NCI-H82 treated with DMSO at 0.1 percent for 48 hours (cell line): Measurements from ENCODE around the gene TMEM45A.
"Not testable (repeated sequence)": the region's sequence is repeated elsewhere in the genome, so short reads cannot be mapped to it uniquely, and the experiment has no call there.

ENCODE experiments used
- DNase-seq: peaks from one replicate; lab custom pipeline; 2025; ENCODE audit not compliant: unreplicated experiment; lab: John Stamatoyannopoulos, UW

The TMEM45A gene, protein sequence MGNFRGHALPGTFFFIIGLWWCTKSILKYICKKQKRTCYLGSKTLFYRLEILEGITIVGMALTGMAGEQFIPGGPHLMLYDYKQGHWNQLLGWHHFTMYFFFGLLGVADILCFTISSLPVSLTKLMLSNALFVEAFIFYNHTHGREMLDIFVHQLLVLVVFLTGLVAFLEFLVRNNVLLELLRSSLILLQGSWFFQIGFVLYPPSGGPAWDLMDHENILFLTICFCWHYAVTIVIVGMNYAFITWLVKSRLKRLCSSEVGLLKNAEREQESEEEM

DNA sequence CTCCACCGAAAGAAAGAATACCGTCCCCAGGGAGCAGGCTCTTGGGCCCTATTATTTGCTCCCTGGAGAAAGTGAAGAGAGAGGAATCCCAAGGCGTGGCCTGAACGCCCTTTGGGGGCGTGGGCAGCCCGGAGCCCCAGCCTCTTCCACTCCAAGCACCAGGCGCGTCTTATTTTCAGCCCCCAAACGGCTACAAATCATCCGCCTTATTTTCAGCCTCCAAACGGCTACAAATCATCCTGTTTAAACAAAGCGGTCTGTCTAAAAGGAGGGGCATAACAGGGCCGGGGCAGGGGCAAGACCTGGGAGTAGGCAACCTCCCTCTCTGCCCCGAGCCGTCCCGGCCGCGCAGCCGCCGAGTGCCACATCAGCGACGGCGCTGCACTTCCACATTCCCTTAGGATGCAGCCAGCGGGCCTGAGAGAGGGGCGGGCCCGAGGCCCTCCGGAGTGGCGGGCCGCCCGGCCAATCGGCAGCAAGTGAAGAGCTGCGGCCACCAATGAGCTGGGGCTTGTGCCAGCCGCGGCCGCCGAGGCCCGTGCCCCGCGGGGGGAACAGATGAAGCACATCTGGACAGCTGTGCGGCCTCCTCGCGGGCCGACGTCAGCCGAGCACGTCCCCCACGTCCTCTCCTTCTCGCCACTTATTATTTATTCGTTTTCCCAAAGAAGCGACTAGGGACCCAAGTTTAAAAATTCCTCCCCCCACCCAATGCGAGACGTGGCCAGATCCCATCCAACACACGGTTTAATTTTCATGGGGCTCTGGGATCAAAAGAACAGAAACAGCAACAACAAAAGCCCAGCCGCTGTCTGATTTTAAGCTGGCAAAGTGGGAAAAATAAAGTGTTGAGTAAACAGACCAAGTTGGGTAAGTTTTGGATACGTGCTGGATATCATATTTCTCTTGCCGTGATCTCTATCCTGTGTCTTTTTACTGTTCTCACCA lies at the start of gene TMEM45A:
Gene TMEM45A, plus strand, starts transcription at position 561 of the 948 bp plus-strand sequence. CDS start 62,593 bp downstream, outside the sequence.
- DNase-seq: peak; percentile 79

DNA sequence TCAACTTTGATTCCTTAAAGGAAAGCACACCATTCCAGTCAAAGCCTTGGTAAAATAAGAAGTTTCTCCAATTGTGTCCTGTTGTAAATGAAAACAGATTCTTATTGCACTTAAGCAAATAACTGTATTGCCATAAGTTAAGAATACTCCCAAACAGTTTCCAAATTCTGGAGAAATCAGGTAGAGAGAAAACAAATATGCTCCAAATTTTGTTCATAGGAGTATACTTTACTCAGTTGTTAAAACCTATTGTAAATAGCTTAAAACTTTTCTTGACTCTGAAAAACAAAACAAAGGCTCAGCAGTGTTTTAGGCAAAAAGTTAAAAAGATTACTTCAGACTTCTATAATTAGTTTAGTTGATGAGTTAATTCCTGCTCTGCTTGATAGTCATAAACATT lies 48.7 kb upstream of the TMEM45A start:
- DNase-seq: no peak

DNA sequence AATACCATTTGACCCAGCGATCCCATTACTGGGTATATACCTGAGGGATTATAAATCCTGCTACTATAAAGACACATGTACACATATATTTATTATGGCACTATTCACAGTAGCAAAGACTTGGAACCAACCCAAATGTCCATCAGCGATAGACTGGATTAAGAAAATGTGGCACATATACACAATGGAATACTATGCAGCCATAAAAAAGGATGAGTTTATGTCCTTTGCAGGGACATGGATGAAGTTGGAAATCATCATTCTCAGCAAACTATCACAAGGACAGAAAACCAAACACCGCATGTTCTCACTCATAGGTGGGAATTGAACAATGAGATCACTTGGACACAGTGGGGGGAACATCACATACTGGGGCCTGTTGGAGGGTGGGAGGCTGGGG lies 45.4 kb upstream of the TMEM45A start:
- not testable (repeated sequence) for DNase-seq

DNA sequence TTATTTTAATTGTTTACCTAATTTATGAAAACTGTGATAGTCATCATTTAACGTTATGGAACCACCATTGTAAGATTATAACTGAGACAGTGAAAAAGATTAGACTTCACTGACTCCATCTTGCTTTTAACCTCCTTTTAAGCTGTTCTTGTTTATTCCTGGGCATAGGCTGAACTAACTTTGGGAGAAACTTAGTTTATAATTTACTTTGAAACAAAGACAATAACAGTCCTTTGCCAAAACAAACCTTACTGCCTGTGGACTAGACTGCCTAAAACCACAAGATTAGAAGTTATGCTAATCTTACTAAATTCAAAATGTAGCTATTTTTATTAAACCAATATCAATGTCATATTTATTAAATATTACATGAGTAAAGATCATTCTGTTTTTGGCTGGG lies 44.3 kb upstream of the TMEM45A start:
- no peak for DNase-seq

DNA sequence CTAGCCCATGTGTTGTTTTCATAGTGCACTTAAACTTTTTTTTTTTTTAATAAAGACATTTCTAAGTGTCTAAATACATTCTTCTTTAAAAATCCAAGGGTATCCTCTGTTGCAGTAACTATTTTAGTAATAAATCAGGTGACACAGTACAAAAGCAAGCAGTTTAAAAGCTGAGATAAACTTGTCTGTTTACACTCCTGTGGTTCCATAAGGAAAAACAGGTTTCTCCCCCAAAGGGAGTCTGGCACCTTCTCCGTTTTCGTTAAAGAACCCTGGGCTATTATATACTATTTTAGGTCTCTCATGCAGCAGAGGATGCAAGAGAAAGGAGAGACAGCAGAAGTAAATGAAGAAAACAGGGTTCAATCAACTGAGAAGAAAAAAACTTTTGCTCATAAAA lies 43.2 kb upstream of the TMEM45A start:
- DNase-seq: no peak

DNA sequence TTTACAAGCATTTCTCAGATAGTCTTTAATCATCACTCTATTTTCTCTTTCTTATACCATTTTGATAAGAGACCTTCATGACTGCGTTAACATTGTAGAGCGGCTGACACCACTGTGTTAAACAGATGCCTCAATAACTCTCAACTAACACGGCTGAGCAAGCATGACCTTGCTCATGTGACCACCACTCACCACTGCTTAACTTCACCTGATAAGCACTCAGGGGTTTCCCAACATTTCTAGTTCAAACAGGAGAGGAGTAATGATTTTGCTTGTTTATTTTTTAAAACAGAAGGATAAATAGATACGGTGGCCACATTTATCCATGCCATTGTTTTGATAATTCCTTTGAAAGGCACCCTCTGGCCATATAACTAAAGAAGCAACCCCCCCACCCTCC lies 37.7 kb upstream of the TMEM45A start:
- no peak for DNase-seq

DNA sequence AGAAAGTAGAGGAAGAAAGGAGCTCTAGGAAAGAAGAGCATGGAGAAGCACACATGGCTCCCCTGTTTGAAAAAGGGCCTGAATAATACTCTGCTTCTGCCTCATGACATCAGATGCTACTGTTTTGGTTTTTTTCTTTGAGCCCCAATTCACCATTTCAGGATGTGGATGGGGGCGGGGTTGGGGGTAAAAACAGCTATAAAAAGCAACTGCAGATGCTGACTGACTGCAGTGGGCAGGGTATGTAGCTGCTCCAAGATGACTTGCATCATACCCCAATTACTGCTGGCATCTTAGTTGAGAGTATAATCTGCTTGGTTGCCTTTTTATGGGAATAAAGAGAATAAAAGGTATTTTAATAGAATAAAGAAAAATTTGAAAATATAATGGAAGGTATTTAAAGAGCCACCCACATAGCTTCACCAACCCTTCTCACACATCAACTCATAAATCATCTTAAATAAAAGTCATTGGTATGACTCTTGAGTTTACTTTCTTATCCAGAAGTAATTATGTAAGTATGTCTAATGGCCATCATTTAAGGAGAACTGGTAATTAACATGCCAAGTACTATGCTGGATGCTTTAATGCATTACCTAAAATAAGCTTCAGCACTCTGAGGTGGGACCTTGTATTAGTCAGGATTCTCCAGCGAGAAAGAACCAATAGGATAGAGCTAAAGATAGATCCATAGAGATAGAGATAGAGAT lies 36.4 kb upstream of the TMEM45A start:
- DNase-seq: no peak

DNA sequence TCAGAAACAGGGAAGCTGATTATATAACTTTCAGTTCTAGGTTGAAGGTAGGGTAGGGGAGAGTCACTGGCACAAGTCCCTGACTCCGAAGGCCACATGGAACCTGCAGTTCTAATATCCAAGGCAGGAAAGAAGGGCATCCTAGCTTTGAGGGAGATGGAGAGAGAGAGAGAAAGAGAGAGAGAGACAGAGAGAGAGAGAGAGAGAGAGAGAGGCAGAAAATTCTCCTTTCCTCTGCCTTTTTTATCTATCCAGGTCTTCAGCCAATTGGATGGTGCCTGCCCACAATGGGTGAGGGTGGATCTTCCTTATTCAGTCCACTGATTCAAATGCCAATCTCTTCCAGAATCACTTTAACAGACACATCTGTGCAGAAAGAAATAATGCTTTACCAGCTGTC lies 35.7 kb upstream of the TMEM45A start:
- no peak for DNase-seq

DNA sequence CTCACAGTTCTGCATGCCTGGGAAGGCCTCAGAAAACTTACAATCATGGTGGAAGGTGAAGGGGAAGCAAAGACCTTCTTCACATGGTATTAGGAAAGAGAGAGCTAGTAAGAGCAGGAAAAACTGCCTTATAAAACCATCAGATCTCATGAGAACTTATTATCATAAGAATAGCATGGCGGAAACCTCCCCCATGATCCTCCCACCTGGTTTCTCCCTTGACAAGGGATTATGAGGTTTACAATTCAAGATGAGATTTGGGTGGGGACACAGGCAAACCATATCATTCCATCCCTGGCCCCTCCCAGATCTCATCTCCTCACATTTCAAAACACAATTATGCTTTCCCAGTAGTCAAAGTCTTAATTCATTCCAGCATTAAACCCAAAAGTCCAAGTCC lies 34.6 kb upstream of the TMEM45A start:
- no peak for DNase-seq

DNA sequence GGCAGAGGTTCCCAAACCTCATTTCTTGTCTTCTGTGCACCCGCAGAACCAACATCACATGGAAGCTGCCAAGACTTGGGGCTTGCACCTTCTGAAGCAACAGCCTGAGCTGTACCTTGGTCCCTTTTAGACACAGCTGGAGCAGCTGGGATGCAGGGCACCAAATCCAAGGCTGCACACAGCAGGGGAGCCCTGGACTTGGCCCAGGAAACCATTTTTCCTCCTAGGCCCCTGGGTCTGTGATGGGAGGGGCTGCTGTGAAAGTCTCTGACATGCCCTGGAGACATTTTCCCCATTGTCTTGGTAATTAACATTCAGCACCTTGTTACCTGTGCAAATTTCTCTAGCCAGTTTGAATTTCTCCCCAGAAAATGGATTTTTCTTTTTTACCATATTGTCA lies 33.6 kb upstream of the TMEM45A start:
- no peak for DNase-seq

DNA sequence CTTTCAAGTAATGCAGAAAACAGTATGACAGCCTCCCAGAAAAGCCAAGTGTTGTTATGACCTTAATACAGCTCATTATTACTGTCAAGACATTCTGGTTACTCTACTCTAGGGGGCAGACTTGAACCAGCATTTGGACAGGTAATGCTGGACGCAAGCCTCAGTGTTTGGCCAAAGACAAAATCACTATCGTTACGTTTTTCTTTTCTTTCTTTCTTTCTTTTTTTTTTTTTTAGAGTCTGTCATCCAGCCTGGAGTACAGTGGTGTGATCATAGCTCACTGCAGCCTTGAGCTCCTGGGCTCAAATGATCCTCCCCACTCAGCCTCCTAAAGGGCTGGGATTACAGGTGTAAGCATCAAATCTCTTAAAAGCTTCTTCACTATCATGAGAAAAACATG lies 29.4 kb upstream of the TMEM45A start:
- DNase-seq: peak; percentile 47

DNA sequence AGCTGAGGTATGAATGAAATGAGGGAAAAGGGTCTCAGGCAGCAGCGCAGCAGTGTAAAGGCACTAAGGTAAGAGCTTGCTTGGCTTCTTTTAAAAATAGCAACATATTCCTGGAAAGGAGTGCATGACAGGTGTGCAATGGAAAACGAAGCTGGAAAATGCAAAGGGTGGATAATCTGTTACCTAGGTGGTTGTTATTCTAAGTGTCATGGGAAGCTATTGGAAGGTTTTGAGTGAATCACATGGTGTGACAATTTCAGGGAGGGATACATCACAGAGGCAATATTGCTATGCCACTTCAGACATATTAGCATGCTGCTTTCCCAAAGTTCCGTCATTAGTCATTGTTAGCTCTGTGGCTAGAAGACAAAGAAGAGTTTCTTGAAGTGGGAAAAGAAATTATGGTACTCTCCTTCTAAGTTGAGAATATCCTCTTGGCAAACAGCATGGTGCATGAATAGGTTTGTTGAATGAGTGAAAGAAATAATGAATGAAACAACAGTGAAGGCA lies 28.7 kb upstream of the TMEM45A start:
- no peak for DNase-seq

DNA sequence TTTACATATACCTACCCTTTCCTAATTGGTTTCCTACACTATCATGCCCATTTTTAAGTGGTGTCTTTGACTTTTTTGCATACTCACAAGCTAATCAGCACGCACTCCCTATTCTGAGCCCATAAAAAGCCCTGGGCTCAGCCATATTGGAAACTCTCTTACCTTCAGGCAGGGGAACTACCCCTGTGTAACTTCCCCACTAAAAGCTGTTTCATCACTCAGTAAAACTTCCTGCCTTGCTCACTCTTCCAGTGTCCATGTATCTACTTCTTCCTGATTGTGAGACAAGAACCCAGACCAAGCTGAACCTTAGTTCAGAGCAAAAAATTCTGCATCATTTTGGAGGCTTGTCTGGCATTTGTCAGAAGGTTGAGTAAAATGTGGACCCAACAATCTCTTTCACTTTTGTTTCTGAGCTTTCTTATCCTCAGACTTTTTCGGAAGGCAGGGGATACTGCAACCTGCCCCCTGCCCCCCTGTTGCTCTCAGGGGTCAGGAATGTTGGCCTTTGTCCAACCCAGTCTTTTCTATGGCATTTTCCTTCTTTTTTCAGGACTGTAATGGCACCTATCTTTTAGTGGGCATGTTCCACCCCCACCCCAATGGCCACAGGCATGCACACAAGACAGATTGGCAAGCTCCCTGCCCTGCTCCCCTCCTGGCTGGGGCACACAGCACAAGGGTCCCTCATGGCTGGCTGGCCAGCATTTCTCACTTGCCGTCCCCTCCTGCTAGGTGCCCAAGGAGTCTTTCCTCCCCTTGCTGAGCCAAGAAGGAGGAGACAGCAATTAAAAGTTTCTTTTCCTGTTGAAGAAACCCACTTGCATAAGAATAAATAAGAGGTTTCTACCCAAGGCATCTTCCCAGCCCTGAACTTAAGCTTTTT lies 26.3 kb upstream of the TMEM45A start:
- DNase-seq: no peak

DNA sequence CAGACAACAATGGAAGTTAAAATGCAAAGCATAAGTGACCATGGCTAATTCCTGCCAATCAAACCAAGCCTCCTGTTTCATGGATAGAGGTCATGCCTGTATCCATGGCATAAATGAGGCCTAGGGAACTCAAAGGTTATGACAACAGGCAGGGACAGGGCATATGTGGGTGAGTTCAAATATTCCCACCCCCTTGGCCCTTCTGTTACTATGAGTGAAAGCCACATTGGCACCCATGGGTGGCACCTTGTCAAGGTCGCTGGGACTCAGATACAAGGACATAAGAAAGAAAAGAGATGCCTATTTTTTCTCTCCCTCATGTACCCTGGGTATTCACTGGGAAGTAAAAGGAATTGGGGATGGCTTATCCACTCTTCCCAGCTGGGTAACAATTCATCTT lies 25.3 kb upstream of the TMEM45A start:
- DNase-seq: no peak

DNA sequence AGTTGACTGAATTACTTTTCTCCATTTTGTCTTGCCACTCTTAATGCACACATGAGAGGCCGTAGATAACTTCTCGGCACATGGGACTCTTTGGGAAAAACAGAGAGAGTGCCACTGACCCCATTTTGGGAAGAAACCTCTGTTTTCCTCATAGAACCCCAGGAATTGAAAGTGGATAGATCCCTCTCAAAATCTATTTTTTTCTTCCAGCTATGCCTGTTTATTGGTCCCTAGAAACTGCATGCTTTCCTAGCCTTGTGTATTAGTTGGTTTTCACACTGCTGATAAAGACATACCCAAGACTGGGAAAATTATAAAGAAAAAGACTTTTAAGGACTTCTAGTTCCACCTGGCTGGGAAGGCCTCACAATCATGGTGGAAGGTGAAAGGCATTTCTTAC lies 23.7 kb upstream of the TMEM45A start:
- no peak for DNase-seq

DNA sequence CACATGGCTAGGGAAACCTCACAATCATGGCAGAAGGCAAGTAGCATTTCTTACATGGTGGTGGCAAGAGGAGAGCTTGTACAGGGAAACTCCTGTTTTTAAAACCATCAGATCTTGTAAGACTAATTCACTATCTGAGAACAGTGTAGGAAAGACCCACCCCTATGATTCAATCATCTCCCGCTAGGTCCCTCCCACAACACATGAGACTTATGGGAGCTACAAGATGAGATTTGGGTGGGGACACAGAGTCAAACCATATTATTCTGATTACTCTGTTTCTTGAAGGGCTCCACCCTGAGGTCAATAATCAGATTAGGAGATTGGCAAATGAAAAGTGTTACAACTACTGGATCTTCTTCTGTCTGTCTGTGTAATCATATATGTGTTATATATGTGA lies 21.5 kb upstream of the TMEM45A start:
- no peak for DNase-seq

DNA sequence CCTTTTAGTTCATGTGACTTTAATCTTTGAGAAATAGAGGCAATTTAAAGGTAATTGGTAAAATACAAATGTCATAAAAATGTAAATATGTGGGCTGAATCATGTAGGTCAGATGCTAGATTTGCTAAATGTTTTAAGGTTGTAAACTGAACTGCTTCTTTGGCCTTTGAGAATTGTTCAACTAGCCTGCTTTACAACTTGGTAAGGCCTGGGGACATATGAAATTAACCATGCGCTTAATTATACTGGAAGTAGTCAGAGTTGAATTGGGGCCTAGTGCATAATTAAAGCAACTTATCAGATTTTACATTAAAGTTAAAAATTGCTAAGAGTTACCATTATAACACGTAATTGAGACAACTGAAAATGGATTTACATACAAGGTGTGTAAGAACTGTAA lies 21.0 kb upstream of the TMEM45A start:
- no peak for DNase-seq

DNA sequence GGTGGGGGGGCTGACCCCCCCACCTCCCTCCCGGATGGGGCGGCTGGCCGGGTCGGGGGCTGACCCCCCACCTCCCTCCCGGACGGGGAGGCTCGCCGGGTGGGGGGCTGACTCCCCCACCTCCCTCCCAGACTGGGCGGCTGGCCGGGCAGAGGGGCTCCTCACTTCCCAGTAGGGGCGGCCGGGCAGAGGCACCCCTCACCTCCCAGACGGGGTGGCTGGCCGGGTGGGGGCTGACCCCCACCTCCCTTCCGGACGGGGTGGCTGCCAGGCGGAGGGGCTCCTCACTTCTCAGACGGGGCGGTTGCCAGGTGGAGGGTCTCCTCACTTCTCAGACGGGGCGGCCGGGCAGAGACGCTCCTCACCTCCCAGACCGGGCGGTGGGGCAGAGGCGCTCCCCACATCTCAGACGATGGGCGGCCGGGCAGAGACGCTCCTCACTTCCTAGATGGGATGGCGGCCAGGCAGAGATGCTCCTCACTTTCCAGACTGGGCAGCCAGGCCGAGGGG lies 14.5 kb upstream of the TMEM45A start:
- not testable (repeated sequence) for DNase-seq

DNA sequence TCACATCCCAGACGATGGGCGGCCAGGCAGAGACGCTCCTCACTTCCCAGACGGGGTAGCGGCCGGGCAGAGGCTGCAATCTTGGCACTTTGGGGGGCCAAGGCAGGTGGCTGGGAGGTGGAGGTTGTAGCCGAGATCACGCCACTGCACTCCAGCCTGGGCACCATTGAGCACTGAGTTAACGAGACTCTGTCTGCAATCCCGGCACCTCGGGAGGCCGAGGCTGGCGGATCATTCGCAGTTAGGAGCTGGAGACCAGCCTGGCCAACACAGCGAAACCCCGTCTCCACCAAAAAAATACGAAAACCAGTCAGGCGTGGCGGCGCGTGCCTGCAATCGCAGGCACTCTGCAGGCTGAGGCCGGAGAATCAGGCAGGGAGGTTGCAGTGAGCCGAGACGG lies 13.9 kb upstream of the TMEM45A start:
- DNase-seq: not testable (repeated sequence)

DNA sequence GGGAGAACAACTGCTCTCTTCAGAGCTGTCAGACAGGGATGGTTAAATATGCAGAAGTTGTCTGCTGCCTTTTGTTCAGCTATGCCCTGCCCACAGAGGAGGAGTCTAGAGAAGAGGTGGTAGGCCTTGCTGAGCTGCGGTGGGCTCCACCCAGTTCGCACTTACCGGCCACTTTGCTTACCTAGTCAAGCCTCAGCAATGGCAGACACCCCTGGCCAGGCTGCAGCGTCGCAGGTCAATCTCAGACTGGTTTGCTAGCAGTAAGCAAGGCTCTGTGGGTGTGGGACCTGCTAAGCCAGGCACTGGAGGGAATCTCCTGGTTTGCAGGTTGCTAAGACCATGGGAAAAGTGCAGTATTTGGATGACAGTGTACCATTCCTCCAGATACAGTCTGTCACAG lies 12.3 kb upstream of the TMEM45A start:
- DNase-seq: no peak
